HG02852 (cell line): ENCODE data around the gene CCSER2.
"Not testable (repeated sequence)": the region's sequence is repeated elsewhere in the genome, so short reads cannot be mapped to it uniquely, and the experiment has no call there.

ENCODE experiments used
- ATAC-seq: cut with Tn5 transposase; IDR thresholded peaks from one replicate; pipeline ENCODE4 v1.9.1; 2021; ENCODE audit warnings: mild to moderate bottlenecking, moderate library complexity; ENCODE audit not compliant: unreplicated experiment

The CCSER2 gene

GRCh38 chr10:84390364-84390763 is 62.0 kb downstream of the CCSER2 start:
- ATAC-seq = no peak

- no peak for ATAC-seq
These were observed 62.9 kb downstream of the CCSER2 start for GRCh38 chr10:84391326-84391725.

GRCh38 chr10:84392181-84392580 is 63.8 kb downstream of the CCSER2 start:
- ATAC-seq = no peak

- ATAC-seq = no peak
These were observed 67.2 kb downstream of the CCSER2 start for GRCh38 chr10:84395581-84395980.

GRCh38 chr10:84397735-84398144 is 69.4 kb downstream of the CCSER2 start:
- ATAC-seq = peak; percentile 88

GRCh38 chr10:84398696-84399095 is 70.3 kb downstream of the CCSER2 start:
- ATAC-seq = no peak

GRCh38 chr10:84401854-84402611 is 73.6 kb downstream of the CCSER2 start:
- no peak for ATAC-seq

- no peak for ATAC-seq
These were observed 76.4 kb downstream of the CCSER2 start for GRCh38 chr10:84404783-84405182.

- no peak for ATAC-seq
These were observed 77.3 kb downstream of the CCSER2 start for GRCh38 chr10:84405662-84406061.

GRCh38 chr10:84406561-84406960 is 78.2 kb downstream of the CCSER2 start:
- no peak for ATAC-seq

- ATAC-seq = no peak
These were observed 79.1 kb downstream of the CCSER2 start for GRCh38 chr10:84407388-84408049.

GRCh38 chr10:84412482-84412881 is 84.1 kb downstream of the CCSER2 start:
- no peak for ATAC-seq

- ATAC-seq = not testable (repeated sequence)
These were observed 85.7 kb downstream of the CCSER2 start for GRCh38 chr10:84414110-84414509.

GRCh38 chr10:84415539-84416244 is 87.3 kb downstream of the CCSER2 start:
- no peak for ATAC-seq

GRCh38 chr10:84416245-84416555 is 87.8 kb downstream of the CCSER2 start:
- ATAC-seq = no peak

GRCh38 chr10:84423719-84424118 is 95.3 kb downstream of the CCSER2 start:
- no peak for ATAC-seq

- ATAC-seq = no peak
These were observed 96.4 kb downstream of the CCSER2 start for GRCh38 chr10:84424731-84425167.

GRCh38 chr10:84427903-84428650 is 99.7 kb downstream of the CCSER2 start:
- no peak for ATAC-seq

GRCh38 chr10:84428711-84429110 is 100.3 kb downstream of the CCSER2 start:
- ATAC-seq = no peak

GRCh38 chr10:84429926-84430520 is 101.6 kb downstream of the CCSER2 start:
- ATAC-seq = peak; percentile 91

- no peak for ATAC-seq
These were observed 104.5 kb downstream of the CCSER2 start for GRCh38 chr10:84432891-84433290.
